HFFc6 (cell line): ENCODE measurements around the gene USP7. TPM values are rescaled to one million over a fixed set of nuclear protein-coding genes. Genes with fewer than 3 reads are reported as not detected.

Experiments used
- DNase-seq: peaks from one replicate; pipeline ENCODE4 v3.0.0-alpha.2; 2018
- H3K27ac Mint-ChIP-seq: 2 replicates; pipeline ENCODE4 v1.8.0; 2020; ENCODE audit warnings: mild to moderate bottlenecking, mixed read lengths
- H3K27me3 Mint-ChIP-seq: 2 replicates; pipeline ENCODE4 v1.8.0; 2021; ENCODE audit warnings: mild to moderate bottlenecking, moderate library complexity, mixed read lengths; ENCODE audit not compliant: insufficient read depth
- H3K36me3 Mint-ChIP-seq: 2 replicates; pipeline ENCODE4 v1.8.0; 2021; ENCODE audit warnings: low read depth, mixed read lengths
- H3K4me1 Mint-ChIP-seq: 2 replicates; pipeline ENCODE4 v1.8.0; 2020; ENCODE audit warnings: low read depth, mixed read lengths
- H3K4me3 Mint-ChIP-seq: 2 replicates; pipeline ENCODE4 v1.8.0; 2020; ENCODE audit warnings: mild to moderate bottlenecking, moderate library complexity, mixed read lengths
- H3K9me3 Mint-ChIP-seq: 2 replicates; pipeline ENCODE4 v1.8.0; 2020; ENCODE audit warnings: mild to moderate bottlenecking, mixed read lengths
- CTCF ChIP-seq: fragments of 200-600 bp; sonication (generic); IDR thresholded peaks from 2 replicates; pipeline ENCODE4 v1.5.0; 2021; ENCODE audit warnings: antibody characterized with exemption, mild to moderate bottlenecking
- total RNA-seq, 6 experiments: library from RNA; stranded (reverse); fragmentation: NEBNext Ultra II Directional; extraction: Animal tissue kit (Norgen Biotek cat#: 25700); gene quantifications; 2 replicates in 1 of 6; 3 replicates in 5 of 6; pipeline ENCODE4 v1.2.3, GENCODE V29; 2021

Gene USP7
- total RNA-seq, 6 experiments from 2014 or later, result 80.1 to 93.4 (median 89.5) TPM

- TF ChIP-seq CTCF, result no peak
- no peak overlapping the region for H3K4me3 Mint-ChIP-seq
- peaks cover 47% of the 10 kb centered on the region for H3K4me1 Mint-ChIP-seq
- peaks cover 24% of the 10 kb centered on the region for H3K27me3 Mint-ChIP-seq
- H3K9me3 Mint-ChIP-seq, result no peaks in the 10 kb centered on the region
- peaks cover 46% of the 10 kb centered on the region for H3K36me3 Mint-ChIP-seq
- peak overlapping the region; percentile 70 for H3K27ac Mint-ChIP-seq
- no peak for DNase-seq
Observed at GRCh38 chr16:8853150-8853549, 110.6 kb downstream of the USP7 start.

GRCh38 chr16:8852534-8852933, 111.2 kb downstream of the USP7 start:
- Mint-ChIP-seq H3K4me1 (peaks cover 43% of the 10 kb centered on the region), H3K27me3 (peaks cover 24% of the 10 kb centered on the region), H3K9me3 (no peaks in the 10 kb centered on the region), H3K36me3 (peaks cover 42% of the 10 kb centered on the region), H3K27ac (peak overlapping the region; percentile 70), H3K4me3 (no peak overlapping the region)
- no peak for TF ChIP-seq CTCF
- no peak for DNase-seq

- no peak for TF ChIP-seq CTCF
- Mint-ChIP-seq H3K9me3 (no peaks in the 10 kb centered on the region), H3K27ac (peak overlapping the region; percentile 93; the same call in 1 of the 2 replicates), H3K36me3 (peaks cover 40% of the 10 kb centered on the region), H3K4me3 (0 out of 2 replicates have a peak overlapping the region, but pooled peaks have one; percentile 24), H3K4me1 (peaks cover 43% of the 10 kb centered on the region), H3K27me3 (peaks cover 24% of the 10 kb centered on the region)
- DNase-seq, result no peak
Observed at GRCh38 chr16:8851761-8852403, 111.8 kb downstream of the USP7 start.

GRCh38 chr16:8850279-8850885, 113.3 kb downstream of the USP7 start:
- peak overlapping the region; percentile 73 for H3K4me3 Mint-ChIP-seq
- H3K27ac Mint-ChIP-seq, result peak overlapping the region; percentile 93
- no peaks in the 10 kb centered on the region for H3K9me3 Mint-ChIP-seq
- DNase-seq, result peak; percentile 72
- peaks cover 43% of the 10 kb centered on the region for H3K4me1 Mint-ChIP-seq
- TF ChIP-seq CTCF, result no peak
- H3K27me3 Mint-ChIP-seq, result peaks cover 21% of the 10 kb centered on the region
- H3K36me3 Mint-ChIP-seq, result peaks cover 31% of the 10 kb centered on the region

- peak overlapping the region; percentile 73 for H3K4me3 Mint-ChIP-seq
- peak overlapping the region; percentile 93 for H3K27ac Mint-ChIP-seq
- no peak for TF ChIP-seq CTCF
- DNase-seq, result peak; percentile 63
- H3K36me3 Mint-ChIP-seq, result peaks cover 32% of the 10 kb centered on the region
- H3K4me1 Mint-ChIP-seq, result peaks cover 51% of the 10 kb centered on the region
- H3K9me3 Mint-ChIP-seq, result no peaks in the 10 kb centered on the region
- H3K27me3 Mint-ChIP-seq, result peaks cover 26% of the 10 kb centered on the region
Observed at GRCh38 chr16:8849411-8850011, 114.2 kb downstream of the USP7 start.
